Raji (cell line): ENCODE results near the gene UCK2.
A peak's percentile ranks its signal among the peaks of the same experiment; 100 is the strongest.

Source experiments
- POLR2A ChIP-seq: IDR thresholded peaks from 2 replicates; pipeline ENCODE4 v1.6.1; 2011; ENCODE audit warnings: low read depth, low read length, control low read depth; ENCODE audit not compliant: insufficient read depth

UCK2 gene

DNA sequence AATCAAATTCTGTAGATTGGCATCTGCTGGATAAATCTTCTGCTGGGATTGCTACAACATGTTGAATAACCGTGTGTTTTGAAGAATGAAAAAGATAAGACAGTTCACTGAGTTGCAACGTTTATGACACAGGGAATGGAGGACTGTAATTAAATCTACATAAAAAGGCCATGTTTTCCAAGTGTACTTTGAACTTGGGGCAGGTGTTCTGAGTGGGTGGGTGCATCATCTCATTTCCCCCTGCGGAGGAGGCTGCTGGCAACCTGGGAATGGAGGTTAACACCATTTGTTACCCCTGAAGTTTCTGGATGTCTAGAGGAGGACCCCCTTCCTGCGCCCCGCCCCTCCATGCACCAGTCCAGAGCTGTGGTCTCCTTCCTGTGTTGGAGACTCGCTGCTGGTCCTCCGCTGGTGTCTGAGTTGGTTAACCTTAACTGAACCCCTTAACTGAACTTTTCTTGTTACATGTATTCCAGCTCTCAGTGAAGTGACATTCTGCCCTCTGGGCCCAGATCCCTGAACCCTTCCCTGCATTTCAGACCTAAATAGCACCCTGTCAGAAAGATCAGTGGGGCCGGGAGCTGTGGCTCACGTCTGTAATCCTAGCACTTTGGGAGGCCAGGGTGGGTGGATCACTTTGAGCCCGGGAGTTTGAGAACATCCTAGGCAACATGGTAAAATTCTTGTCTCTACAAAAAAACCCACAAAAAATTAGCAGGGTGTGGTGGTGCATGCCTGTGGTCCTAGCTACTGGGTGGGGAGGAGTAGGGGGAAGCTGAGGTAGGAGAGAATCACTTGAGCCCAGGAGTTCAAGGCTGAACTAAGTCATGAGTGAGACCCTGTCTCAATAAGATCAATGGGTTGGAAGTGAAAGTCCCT, 31.8 kb downstream of the UCK2 start:
- no peak for TF ChIP-seq POLR2A

DNA sequence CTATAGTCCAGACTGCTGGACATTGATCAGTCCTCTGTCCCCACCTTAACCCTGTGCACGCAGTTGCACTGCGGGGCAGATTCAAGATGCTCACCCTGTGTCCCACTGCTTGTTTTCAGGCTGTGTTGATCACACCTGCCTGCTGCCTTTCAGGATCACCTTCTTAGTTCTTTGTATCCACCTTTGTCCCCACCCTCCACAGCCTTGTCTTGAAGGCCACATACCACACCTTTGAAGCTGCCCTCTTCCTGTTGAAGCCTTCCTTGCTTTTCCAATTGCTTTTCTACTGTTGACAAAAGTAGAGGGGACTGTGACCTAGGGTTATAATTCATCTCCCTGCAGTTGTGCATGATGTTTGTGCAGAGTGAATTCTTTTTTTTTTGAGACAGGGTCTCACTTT, 32.7 kb downstream of the UCK2 start:
- TF ChIP-seq POLR2A = no peak

DNA sequence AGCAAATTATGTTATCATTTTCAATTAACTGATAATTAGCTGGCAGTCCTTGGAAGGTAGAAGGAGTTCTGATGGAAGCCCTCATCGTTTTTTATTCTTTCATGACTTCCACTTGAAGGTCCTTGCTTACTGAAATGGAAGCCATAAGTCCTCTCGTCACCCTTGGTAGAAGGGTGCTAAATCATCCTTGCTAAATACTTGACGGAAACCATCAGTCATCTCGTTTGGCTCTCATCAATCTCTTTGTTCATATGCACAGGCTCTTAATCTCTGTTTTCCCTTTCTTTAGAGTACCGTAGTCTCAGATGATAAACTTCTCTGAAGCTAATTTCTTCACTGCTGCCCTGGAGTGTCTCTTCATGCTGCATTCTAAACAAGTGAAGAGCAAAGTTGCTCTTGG, 34.5 kb downstream of the UCK2 start:
- no peak for TF ChIP-seq POLR2A

DNA sequence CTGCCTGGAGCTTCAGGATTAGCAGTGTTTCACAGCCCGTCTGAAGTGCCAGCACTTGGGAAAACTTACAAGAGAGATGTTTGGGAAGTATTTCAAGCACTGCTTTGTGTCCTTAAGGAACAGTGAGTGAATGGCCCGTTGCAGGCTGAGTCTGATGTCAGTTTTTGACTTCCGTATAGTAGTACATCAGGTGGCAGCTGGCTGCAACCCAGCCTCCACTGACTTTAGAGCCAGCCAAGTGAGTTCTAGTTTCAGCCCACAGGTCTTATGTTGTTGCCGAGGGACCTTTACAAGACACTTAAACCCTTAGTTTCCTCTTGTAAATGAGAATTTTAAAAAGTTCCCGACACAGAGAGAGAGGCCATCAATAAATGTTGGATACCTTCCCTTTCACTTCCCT, 35.0 kb downstream of the UCK2 start:
- TF ChIP-seq POLR2A = no peak

DNA sequence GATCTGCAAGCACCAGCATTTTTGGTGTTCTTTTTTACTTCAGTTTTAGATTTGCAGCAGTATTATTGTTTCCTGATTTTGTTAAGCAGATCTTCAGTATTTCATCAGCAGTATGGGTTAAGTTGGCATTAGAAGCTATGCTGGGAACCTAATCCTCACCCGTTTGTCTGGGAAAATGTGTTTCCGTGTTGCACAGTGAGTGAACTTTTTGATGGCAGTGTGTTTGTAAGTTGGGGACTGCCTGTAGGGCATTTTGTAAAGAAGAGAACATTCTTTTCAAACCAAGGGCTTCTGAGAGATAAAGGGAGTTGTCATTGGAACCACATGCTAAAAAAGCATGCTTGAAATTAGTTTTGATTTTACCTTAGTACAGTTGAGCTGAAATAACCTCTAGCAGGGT, 35.9 kb downstream of the UCK2 start:
- no peak for TF ChIP-seq POLR2A

DNA sequence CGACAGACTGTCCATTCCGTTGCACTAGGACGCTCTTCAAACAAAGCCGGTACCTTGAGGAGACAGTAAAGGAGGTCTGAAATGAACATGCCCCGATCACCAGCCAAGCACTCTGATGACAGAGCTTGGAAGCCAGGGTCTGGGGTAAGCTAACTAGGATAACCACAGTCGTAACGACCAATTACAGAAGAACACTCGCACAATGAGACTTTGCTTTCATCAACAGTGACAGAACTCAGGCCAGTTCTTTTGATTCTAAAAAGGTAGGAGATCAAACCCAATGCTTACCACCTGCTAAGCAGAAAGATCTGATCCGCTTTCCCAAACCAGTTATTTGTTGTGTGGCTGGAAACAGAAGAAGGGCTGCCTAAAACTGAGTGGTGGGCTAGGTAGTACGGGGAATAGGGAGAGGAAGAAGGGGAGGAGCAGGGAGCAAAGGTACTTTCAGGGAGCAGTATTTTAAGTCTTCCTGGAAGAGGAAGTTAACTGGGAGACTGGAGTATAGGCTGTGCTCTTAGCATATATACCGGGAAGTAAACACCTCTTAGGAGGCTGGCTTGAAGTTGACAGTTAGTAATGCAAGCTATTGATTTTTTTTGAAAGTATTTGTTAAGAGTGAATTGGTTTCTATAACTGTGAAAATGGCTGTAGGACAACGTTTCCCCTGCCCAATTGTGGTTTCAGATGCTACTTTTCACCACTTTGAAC, 38.4 kb downstream of the UCK2 start:
- TF ChIP-seq POLR2A = no peak

DNA sequence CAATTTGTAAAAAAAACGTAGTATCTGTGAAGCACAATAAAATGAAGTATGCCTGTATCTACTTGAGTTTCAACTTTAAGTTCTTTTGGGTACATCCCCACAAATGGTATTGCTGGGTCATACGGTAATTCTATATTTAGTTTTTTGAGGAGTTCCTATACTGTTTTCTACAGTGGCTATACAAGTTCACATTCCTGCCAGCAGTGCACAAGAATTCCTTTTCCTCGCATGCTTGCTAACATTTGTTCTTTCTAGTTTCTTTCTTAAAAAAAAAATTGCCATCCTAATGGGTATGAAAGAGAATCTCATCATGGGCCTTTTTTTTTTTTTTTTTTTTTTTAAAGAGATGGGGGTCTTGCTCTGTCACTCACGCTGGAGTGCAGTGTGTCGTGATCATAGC, 41.9 kb downstream of the UCK2 start:
- no peak for TF ChIP-seq POLR2A

DNA sequence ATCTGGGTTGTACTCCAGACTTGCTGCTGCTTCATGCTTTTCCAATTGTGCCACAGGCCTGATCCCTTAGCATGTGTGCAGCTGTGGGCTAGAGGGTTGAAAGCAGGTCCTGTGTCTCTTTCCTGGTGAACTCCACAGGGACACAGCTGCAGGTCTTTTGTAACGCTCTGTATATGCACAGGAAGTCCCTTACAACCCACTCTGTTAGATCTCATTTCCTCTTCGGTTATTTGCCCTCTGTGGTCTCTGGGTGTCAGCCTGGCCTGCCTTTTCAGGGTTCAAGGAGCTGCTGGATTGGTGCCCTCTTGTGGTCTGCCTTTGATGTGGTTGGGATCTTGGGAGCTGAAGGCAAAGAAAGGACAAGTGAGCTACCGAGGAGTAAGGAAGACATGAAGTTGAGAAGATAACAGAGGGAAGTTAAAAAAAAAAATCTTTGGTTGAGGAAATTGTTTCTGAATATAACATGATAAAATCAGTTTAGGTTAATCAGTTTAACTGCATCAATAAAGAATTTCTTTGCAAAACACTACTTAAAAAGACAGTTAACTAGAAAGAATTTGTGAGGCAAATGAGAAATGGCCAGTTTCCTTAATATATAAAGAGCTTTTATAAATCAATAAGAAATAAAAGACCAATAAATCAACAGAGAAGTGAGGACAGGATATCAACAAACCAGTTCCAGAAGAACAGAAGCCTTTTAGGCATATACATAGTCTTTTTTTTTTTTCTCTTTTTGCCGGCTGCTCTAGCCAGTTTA, 44.1 kb downstream of the UCK2 start:
- TF ChIP-seq POLR2A = 0 out of 2 replicates have a peak, but pooled peaks have one; percentile 15

DNA sequence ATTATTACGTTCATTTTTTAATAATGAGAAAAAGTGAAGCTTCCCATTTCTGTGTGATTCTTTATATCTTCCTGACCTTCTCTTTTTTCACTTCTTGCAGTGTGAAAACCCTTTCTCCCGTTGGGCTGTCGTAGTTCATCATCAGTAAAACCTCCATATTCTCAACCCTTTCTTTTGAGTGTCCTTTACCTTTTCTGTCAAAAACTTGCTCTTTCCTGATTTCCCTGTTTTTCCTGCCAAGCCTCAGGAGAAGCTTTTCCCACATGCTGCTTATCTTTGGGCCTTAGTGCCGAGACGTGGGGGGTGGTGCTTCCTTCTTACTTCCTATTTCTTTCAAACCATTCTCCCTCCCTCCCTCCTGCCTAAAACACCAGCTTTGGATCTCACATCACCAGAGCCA, 46.1 kb downstream of the UCK2 start:
- TF ChIP-seq POLR2A = no peak

DNA sequence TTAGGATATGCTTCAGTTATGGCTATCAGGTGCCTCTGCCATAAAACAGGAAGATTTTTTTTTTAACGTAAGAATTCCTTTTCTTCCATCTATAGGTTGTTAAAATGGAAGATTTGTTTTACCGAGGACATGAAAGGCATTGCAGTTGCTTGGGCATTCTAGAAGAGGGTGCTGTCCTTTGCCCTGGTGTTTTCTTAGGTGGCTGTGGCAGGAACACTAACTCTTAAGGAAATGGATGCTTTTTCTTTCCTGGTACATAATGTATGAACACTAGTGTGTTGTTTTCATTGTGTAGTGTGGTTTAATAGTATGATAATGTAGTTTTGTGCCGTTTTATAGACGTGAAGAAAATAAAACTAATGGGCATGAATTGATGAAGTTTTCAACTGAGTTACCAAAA, 47.2 kb downstream of the UCK2 start:
- no peak for TF ChIP-seq POLR2A

DNA sequence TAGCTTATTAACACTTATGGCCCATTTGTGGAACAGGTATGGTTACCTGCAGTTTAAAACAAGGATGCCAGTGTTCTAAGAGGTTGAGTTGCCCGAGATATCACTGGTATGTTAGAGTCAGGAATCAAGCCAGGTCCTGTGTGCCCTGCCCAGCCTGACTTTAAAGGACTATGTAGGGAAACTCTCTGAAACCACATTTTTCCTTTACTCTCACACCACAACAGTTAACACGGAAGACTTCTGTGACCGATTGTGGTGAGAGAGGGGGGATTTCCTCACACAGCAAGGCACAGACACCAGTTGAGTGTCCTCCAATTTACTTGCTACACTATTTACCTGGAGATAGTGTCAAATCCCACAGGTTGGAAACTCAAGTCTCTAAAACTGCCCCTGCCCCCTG, 47.8 kb downstream of the UCK2 start:
- no peak for TF ChIP-seq POLR2A

DNA sequence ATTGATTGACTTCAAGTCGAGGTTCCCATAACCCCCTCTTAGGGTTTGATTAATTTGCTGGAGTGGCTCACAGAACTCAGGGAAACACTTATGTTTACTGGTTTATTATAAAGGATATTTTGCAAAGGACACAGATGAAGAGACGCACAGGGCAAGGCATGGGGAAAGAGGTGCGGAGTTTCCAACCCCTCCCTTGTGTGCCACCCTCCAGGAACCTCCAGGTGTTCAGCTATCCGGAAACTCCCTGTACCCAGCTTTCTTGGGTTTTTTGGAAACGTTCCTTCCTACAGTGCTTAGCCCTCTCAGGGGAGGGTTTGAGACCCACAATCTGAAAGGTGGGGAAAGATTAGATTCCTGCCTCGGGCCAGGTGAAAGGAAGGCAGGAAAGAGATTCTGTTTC, 48.2 kb downstream of the UCK2 start:
- TF ChIP-seq POLR2A = no peak

DNA sequence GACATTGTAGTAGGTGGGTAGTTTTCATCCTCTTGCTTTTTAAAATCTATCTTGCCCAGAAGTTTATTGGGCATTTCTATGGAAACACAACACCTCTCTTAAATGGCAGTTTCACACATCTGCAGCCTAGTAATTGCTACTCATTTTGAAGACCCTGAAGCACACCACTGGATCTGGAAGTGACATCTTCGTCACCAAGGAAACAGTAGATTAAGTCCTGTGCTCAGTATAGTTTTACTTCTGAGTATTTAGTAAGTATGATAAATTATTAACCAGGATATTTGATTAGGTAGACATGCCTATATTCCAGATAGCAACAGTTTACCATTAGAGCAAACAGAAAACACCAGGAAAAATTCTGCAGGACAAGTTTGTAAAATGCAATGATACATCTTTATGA, 48.7 kb downstream of the UCK2 start:
- TF ChIP-seq POLR2A = no peak

DNA sequence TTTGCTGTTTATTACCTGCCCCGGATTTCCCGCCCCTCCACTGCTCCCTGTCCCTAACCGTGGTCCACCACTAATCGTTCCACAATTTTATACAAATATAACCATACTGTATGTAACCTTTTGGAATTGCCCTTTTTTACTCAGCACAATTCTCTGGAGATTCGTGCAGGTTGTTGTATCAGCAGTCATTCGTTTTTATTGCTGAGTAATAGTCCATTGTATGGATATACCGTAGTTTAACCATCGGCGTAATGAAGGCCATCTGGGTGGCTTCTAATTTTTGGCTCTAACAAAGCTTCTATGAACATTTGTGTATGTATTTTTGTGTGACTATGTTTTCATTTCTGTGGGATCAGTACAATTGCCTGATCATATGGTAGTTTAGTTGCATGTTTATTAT, 50.0 kb downstream of the UCK2 start:
- TF ChIP-seq POLR2A = no peak

DNA sequence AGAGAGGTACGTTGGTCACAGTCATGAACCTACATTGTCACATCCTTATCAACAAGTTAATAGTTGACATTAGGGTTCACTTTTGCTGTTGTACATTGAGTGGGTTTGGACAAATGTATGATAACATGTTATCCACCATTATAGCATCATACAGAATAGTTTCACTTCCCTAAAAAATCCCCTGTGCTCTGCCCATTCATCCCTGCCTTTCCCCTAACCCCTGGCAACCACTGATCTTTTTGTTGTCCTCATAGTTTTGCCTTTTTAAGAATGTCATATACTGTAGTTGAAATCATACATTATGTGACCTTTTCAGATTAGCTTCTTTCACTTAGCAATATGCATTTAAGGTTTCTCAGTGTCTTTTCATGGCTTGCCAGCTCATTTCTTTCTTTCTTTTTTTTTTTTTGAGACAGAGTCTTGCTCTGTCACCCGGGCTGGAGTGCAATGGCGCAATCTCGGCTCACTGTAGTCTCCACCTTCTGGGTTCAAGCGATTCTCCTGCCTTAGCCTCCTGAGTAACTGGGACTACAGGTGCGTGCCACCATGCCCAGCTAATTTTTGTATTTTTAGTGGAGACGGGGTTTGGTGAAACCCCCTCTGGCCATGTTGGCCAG, 50.6 kb downstream of the UCK2 start:
- no peak for TF ChIP-seq POLR2A
